ENCODE measurements around the gene HTRA3.

HTRA3 gene

DNA sequence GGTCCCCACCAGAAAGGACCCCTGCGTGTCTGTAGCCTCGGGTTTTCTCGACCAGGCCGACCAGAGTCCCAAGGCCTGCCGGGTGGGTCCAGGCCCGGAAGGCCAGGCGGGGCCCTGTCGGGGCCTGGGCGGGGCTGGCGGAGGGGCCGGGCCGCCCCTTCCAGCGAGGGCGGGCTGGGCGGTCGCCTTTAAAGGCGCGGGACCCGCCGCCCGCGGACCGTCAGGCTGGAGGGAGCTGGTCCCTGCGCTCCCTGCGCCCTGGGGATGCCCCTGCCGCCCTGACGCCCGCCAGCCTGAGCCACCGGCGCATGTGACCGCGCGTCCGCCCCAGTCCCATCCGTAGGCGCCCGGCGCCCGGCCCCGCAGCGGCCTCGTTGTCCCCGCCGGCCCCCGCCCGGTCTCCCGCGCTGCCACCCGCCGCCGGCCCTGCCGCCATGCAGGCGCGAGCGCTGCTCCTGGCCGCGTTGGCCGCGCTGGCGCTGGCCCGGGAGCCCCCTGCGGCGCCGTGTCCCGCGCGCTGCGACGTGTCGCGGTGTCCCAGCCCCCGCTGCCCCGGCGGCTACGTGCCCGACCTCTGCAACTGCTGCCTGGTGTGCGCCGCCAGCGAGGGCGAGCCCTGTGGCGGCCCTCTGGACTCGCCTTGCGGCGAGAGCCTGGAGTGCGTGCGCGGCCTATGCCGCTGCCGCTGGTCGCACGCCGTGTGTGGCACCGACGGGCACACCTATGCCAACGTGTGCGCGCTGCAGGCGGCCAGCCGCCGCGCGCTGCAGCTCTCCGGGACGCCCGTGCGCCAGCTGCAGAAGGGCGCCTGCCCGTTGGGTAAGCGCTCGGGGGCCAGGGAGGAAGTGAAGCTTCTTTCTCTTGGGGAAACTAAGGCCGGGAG is at the start of gene HTRA3:
Gene HTRA3, plus strand, starts transcription at position 220 of the 883 bp plus-strand sequence. Its CDS starts 215 bp downstream, at position 435.
- no peak for FAIRE-seq

- FAIRE-seq, result no peak
Observed at GRCh38 chr4:8220661-8221450, 48.7 kb upstream of the HTRA3 start.

GRCh38 chr4:8221476-8221875 is 48.1 kb upstream of the HTRA3 start:
- no peak for FAIRE-seq

DNA sequence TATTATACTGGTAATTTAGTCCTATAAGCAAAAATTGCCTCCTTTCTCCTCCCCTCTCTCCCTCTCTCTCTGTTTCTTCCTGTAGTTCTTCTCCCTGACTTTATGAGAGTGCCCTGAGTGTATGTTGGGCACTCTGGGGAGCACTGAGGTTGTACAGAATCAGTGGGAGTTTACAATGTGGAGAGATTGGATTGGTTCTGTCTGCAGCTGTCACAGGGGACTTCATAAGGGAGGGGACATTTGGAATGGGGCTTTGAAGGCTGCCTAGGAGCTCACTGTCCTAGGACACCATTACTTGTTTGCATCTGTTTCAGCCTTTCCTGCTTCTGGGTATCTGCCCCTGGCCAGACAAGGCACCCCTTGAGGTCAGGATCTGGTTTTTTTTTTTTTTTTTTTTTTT is 47.6 kb upstream of the HTRA3 start:
- FAIRE-seq, result no peak

DNA sequence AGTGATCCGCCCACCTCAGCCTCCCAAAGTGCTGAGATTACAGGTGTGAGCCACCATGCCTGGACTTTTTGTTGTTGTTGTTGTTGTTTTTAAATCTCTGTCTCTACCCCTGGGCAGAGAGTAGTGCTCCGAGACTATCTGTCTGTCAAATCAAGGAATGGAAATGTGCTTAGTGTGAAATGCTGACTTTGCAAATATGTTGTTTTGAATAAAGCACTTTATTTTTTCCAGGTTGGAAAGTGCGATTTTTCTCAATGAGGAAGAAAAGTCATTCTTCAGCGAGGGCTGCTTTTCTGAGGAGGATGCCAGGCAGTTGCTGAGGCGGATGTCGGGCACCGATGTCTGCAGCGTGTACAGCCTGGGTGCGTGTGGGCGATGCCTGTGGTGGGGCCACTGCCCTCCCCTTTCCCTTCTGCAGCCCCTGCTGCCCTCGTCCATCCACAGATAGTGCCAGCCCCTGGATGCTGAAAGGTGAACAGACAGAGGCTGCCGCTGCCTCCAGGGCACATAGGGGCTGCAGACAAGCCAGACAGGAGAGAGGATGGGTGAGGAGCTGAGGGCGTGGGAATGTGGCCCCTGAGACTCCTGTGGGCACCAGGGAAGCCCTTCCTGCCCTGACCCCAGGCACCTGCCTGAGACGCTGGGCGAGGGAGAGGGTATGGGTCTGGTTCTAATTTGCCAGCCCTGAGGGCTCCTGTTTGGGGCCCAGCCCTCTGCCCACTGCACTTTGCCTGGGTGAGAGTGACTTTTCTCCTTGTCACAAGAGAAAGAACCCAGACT is 46.8 kb upstream of the HTRA3 start:
- FAIRE-seq, result no peak

- no peak for FAIRE-seq
Observed at GRCh38 chr4:8224267-8224974, 45.1 kb upstream of the HTRA3 start.

GRCh38 chr4:8224975-8225625 is 44.5 kb upstream of the HTRA3 start:
- no peak for FAIRE-seq

DNA sequence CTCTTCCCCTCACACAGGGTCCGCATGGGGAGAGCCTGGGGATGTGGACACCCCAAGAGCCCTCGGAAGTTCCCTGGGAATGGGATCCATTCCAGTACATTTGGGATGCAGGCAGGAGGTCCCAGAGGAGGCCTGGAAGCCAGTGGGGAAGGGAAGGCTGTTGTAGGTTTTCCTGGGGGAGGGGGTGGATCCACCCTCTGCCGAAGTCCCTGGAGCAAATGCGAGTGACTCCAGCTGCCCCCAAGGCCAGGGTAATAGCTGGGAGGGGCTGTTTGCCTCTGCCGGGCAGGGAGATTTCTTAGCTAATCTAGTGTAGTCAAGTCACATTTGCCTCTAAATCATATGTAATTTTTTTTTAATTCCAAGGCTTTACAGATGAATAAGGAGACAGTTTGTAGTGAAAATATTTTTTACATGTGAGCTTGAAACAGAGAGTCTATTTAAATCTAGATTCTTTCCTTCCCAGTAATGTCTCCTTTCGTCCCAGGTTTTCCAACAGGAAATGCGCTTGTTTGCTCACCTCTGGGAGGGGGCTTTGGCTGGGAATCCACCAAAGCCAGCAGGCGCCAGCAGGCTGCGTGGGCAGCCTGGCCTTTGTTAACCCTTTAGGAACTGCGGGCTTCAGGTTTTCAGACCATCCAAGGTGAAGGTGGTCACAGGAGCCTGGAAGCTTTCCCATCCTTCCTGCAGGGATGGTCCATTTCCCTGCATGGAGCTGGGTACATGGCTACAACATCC is 43.7 kb upstream of the HTRA3 start:
- FAIRE-seq, result no peak

DNA sequence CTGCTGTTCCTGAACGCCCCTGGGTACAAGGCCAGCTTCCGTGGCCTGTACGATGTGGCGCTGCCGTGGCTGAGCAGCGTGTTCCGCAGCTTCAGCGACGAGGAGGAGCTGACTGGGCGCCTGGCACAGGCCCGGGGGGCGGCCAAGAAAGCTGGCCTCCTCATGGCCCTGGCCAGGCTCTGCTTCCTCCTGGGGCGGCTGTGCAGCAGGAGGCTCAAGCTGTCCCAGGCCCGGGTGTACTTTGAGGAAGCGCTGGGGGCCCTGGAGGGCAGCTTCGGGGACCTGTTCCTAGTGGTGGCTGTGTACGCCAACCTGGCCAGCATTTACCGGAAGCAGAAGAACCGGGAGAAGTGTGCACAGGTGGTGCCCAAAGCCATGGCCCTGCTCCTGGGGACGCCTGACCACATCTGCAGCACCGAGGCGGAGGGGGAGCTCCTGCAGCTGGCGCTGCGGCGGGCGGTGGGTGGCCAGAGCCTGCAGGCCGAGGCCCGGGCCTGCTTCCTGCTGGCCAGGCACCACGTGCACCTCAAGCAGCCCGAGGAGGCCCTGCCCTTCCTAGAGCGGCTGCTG is 42.3 kb upstream of the HTRA3 start:
- FAIRE-seq, result no peak

- no peak for FAIRE-seq
Observed at GRCh38 chr4:8227771-8228318, 41.7 kb upstream of the HTRA3 start.

- FAIRE-seq, result no peak
Observed at GRCh38 chr4:8228319-8229250, 41.0 kb upstream of the HTRA3 start.

DNA sequence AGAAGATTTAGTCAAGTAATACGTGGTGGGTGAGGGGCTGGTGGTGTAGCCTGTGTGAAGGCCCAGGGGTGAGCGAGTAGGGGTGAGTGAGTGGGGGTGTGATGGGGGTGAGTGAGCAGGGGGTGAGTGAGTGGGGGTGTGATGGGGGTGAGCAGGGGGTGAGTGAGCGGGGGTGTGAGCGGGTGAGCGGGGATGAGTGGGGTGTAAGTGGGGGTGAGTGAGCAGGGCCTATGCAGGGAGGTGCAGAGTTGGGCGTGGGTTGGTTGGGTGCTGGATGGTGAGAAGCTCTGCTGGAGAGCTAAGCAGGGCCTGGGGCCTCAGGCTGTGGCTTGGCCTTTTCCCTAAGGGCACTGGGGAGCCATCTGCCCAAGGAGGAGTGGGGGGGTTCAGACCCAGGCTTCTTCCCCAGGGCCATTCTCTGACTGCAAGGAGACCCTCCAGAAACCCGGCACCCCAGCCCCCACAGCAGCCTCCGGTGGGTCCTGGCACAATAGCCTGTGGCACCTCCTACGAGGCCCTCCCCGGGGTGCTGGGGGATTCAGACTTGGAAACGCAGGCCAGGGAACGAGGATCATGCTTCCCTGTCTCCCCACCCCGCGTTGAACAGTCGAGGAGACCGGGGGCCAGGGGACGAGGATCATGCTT is 40.1 kb upstream of the HTRA3 start:
- no peak for FAIRE-seq

DNA sequence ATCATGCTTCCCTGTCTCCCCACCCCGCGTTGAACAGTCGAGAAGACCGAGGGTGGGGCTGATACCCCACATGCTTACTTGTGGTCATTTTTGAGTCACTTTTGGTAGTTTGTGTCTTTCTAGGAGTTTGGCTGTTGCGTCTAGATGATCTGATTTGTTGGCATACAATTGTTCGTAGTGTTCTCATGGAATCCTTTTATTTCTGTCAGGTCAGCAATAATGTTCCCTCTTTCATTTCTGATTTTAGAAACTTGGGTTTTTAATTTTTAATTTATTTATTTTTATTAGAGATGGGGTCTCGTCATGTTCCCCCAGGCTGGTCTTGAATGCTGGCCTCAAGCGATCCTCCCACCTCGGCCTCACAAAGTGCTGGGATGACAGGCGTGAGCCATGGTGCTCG is 39.5 kb upstream of the HTRA3 start:
- no peak for FAIRE-seq

- no peak for FAIRE-seq
Observed at GRCh38 chr4:8230891-8231290, 38.7 kb upstream of the HTRA3 start.

DNA sequence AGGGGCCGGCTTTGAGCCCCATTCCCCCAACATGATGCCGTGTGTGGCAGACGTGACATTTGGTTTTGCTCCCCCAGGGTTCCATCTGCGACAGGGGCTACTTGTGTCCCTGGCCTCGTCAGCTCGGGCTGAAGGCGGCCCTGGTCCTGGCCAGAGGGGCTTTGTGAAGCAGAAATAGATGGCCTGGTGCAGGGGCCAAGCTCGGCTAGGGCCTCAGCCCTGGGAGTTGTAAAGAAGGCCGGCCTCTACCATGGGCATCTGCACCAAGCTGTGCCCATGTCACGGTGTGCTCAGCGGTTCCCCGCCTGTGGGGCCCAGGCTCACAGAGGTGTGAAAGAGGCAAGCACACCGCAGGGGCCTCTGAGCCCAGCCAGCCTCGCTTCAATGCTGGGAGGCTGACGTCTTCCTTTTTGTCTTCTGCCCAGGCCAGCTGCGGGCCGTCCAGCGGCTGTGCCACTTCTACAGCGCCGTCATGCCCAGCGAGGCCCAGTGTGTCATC is 38.0 kb upstream of the HTRA3 start:
- no peak for FAIRE-seq

DNA sequence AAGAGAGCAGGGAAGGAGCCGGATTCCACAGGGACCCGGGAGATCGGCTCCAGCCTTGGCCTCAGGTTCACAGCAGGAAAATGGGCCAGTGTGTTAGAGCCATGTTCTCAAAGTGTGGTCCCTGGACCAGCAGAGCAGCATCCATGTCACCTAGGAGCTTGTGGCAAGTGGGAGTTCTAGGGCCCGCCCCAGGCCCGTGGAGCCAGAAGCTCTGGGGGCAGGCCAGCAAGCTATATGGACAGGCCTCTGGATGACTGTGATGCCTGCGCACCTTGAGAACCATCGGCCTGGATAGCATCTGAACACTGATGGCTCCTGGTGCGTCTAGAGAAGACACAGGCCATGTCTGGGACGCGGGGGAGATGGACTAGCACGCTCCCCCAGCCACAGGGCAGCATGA is 36.8 kb upstream of the HTRA3 start:
- FAIRE-seq, result no peak

DNA sequence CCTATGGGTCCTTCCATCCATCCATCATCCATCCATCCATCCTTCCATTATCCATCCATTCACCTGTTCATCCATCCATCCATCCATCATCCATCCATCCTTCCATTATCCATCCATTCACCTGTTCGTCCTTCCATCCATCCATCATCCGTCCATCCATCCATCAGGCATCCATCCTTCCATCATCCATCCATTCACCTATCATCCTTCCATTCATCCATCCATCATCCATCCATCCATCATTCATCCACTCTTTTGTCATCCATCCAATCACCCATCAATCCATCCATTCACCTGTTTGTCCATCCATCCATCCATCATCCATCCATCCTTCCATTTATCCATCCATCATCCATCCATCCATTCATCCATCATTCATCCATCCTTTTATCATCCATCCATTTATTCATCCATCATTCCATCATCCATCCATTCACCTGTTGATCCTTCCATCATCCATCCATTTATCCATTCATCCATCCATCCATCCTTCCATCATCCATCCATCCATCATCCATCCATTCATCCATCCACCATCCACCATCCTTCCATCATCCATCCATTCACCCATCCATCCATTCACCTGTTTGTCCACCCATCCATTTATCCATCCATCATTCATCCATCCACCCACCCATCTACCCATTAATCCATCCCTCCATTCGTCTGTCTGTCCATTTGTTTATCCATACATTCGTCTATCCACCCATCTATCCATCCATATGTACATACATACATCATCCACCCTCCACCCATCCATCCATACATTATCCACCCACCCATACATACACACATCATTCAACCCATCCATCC is 35.7 kb upstream of the HTRA3 start:
- FAIRE-seq, result no peak

DNA sequence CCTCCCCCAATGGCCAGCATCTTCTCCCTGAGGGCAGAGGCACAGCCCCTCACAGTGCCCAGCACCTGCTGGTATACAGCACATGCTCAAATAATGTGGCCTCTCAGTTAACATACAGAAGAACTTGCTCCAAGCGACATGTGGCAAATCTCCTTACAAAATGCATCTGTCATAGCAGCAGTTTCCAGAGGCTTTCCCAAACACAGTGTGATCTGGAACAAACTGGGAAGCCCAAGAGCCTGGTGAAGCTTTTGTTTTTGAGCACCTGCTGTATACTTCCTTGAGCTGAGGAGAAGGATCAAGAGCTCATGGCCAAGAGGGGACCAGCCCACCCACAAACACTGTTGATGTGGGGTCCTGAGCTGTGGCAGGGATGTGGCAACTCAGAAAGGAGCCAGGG is 34.8 kb upstream of the HTRA3 start:
- no peak for FAIRE-seq
